Testis (tissue), 2 donors: ENCODE results near the gene RPL21.

Source experiments
- CTCF ChIP-seq, 3 experiments: fragments of 450-650 bp in 2 of 3; fragments of 200-600 bp in 1 of 3; sonication (generic) in 1 of 3; IDR thresholded peaks; one replicate each; pipeline ENCODE4 v1.5.1; 2016 to 2019; ENCODE audit warnings: antibody characterized with exemption in 3 of 3, mild to moderate bottlenecking in 2 of 3, moderate library complexity in 1 of 3
- POLR2A ChIP-seq: fragments of 450-650 bp; IDR thresholded peaks from one replicate; pipeline ENCODE4 v1.6.1; 2017; ENCODE audit warnings: antibody characterized with exemption, mild to moderate bottlenecking, moderate library complexity

GRCh38 chr13:27293873-27294515 is 42.6 kb downstream of the RPL21 start:
- no peak for TF ChIP-seq CTCF (IDR thresholded peaks at IDR 0.05)
- no peak for TF ChIP-seq POLR2A
